Measurements from ENCODE around the gene RPL29.

Gene RPL29

DNA sequence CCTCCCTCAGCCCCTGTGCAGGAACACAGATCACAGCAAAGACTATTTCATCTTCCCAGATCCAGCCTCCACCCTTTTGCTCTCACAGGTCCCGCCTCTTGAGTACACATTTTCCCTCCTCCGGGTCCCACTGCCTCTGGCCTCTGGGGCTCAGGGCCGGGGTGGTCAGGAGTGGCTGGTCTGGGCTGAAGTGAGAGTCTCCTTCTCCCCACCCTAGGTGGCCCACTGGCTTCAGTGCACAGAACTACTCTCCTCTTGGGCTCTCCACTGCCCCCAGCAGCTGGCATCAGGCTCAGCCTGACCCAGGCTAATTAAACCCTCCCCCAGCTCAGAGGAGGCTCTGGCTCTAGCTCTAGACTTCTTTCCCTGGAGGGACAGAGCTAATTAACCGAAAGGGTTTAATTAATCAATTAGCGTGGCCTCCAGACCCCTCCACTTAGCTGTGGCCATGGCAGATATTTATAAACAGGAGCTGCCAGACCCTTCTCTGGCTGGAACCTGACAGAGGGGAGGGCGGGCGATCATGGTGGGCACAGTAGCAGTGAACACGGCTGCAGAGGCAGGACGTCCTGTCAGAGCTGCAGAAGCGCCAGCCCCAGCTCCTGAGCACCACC is 45.5 kb upstream of the RPL29 start:
- Histone ChIP-seq H3K27ac (ENCODE audit: low read length, poor library complexity, severe bottlenecking) (no peak overlapping the region), H4K91ac (ENCODE audit: low read length) (peak overlapping the region; percentile 21), H3K9ac (ENCODE audit: low read length) (no peak overlapping the region), H2BK12ac (ENCODE audit: low read length in 2 of 2) (no peak overlapping the region), H3K27me3 (ENCODE audit: control insufficient read depth in 1 of 2, insufficient read depth in 1 of 2, low read length in 2 of 2) (peaks cover 0 to 8% of the 10 kb centered on the region in 2 experiments), H3K18ac (ENCODE audit: low read depth in 1 of 2, low read length in 2 of 2) (no peak overlapping the region), H2AFZ (ENCODE audit: low read depth, low read length) (no peak overlapping the region), H3K36me3 (ENCODE audit: control insufficient read depth in 1 of 2, insufficient read depth in 2 of 2, low read depth in 1 of 2, low read length in 2 of 2) (no peaks in the 10 kb centered on the region), H3K4me3 (ENCODE audit: insufficient read depth in 1 of 2, low read depth in 1 of 2, low read length in 2 of 2) (no peak overlapping the region), H3K4ac (ENCODE audit: low read depth in 1 of 2, low read length in 2 of 2) (no peak overlapping the region), H3K4me2 (ENCODE audit: low read length, poor library complexity, severe bottlenecking) (no peak overlapping the region), H3K4me1 (ENCODE audit: control insufficient read depth, insufficient read depth, low read depth, low read length) (peaks cover 26% of the 10 kb centered on the region), H2AK5ac (ENCODE audit: low read length, severe bottlenecking) (no peak overlapping the region), H2BK5ac (ENCODE audit: low read depth, low read length, poor library complexity, severe bottlenecking) (no peak overlapping the region), H3K14ac (ENCODE audit: low read length in 2 of 2) (no peak overlapping the region), H3K79me1 (replicated peaks; ENCODE audit: low read length, poor library complexity, severe bottlenecking) (no peaks in the 10 kb centered on the region), H3K9me3 (ENCODE audit: control insufficient read depth, low read length) (no peaks in the 10 kb centered on the region), H2BK15ac (ENCODE audit: low read depth, poor library complexity, severe bottlenecking) (peak overlapping the region; percentile 78), H2BK120ac (ENCODE audit: low read depth, low read length) (no peak overlapping the region), H3K23ac (ENCODE audit: low read length in 2 of 2) (no peak overlapping the region), H4K8ac (ENCODE audit: low read length) (no peak overlapping the region)
- WGBS: 80% methylated on average over 10 of the region's 10 CpGs
- no peak for DNase-seq

- H3K27ac ChIP-seq (ENCODE audit: low read length, poor library complexity, severe bottlenecking): no peak overlapping the region
- no peaks in the 10 kb centered on the region for H3K9me3 ChIP-seq (ENCODE audit: control insufficient read depth, low read length)
- peaks cover 20% of the 10 kb centered on the region for H3K4me1 ChIP-seq (ENCODE audit: control insufficient read depth, insufficient read depth, low read depth, low read length)
- H2BK15ac ChIP-seq (ENCODE audit: low read depth, poor library complexity, severe bottlenecking): no peak overlapping the region
- H2BK5ac ChIP-seq (ENCODE audit: low read depth, low read length, poor library complexity, severe bottlenecking): no peak overlapping the region
- no peak overlapping the region for H3K4me2 ChIP-seq (ENCODE audit: low read length, poor library complexity, severe bottlenecking)
- no peaks in the 10 kb centered on the region for H3K36me3 ChIP-seq (ENCODE audit: control insufficient read depth in 1 of 2, insufficient read depth in 2 of 2, low read depth in 1 of 2, low read length in 2 of 2)
- H3K18ac ChIP-seq (ENCODE audit: low read depth in 1 of 2, low read length in 2 of 2): no peak overlapping the region
- no peak overlapping the region for H3K14ac ChIP-seq (ENCODE audit: low read length in 2 of 2)
- no peak overlapping the region for H3K4ac ChIP-seq (ENCODE audit: low read depth in 1 of 2, low read length in 2 of 2)
- peaks cover 0 to 8% of the 10 kb centered on the region in 2 experiments for H3K27me3 ChIP-seq (ENCODE audit: control insufficient read depth in 1 of 2, insufficient read depth in 1 of 2, low read length in 2 of 2)
- H3K79me1 ChIP-seq (replicated peaks; ENCODE audit: low read length, poor library complexity, severe bottlenecking): no peaks in the 10 kb centered on the region
- no peak overlapping the region for H3K9ac ChIP-seq (ENCODE audit: low read length)
- no peak for DNase-seq
- no peak overlapping the region for H2AK5ac ChIP-seq (ENCODE audit: low read length, severe bottlenecking)
- H3K4me3 ChIP-seq (ENCODE audit: insufficient read depth in 1 of 2, low read depth in 1 of 2, low read length in 2 of 2): no peak overlapping the region
- no peak overlapping the region for H4K91ac ChIP-seq (ENCODE audit: low read length)
- 91% methylated on average over 5 of the region's 8 CpGs for WGBS
- H2BK120ac ChIP-seq (ENCODE audit: low read depth, low read length): no peak overlapping the region
- H2BK12ac ChIP-seq (ENCODE audit: low read length in 2 of 2): no peak overlapping the region
- H2AFZ ChIP-seq (ENCODE audit: low read depth, low read length): no peak overlapping the region
- no peak overlapping the region for H3K23ac ChIP-seq (ENCODE audit: low read length in 2 of 2)
- no peak overlapping the region for H4K8ac ChIP-seq (ENCODE audit: low read length)
Measured at GRCh38 chr3:52040600-52040999, 44.9 kb upstream of the RPL29 start.

DNA sequence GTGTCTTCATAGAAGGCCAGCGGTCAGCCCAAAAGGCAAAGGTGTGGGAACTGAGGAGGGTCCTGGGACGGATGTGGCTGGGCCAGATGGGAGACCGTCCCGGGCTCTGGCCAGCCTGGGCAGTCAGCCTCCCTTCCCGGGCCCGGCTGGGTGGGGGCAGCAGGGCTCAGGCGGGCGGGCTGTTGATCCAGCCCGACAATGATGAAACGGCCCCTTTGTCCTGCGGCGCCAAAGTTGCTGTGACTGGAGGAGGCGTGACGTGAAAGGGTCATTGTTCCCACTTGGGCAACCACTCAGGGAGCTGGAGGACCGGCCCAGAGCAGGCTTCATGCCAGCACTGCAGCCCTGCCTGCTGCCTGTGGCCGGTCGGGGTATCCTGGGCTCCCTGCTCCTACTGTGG is 44.2 kb upstream of the RPL29 start:
- WGBS: 90% methylated on average over 15 of the region's 17 CpGs
- no peak overlapping the region for H3K18ac ChIP-seq (ENCODE audit: low read depth in 1 of 2, low read length in 2 of 2)
- H3K23ac ChIP-seq (ENCODE audit: low read length in 2 of 2): no peak overlapping the region
- no peak overlapping the region for H3K14ac ChIP-seq (ENCODE audit: low read length in 2 of 2)
- no peak overlapping the region for H4K91ac ChIP-seq (ENCODE audit: low read length)
- no peak overlapping the region for H2AFZ ChIP-seq (ENCODE audit: low read depth, low read length)
- no peak overlapping the region for H2BK120ac ChIP-seq (ENCODE audit: low read depth, low read length)
- no peak overlapping the region for H3K27ac ChIP-seq (ENCODE audit: low read length, poor library complexity, severe bottlenecking)
- H3K4me2 ChIP-seq (ENCODE audit: low read length, poor library complexity, severe bottlenecking): no peak overlapping the region
- H3K27me3 ChIP-seq (ENCODE audit: control insufficient read depth in 1 of 2, insufficient read depth in 1 of 2, low read length in 2 of 2): peaks cover 0 to 8% of the 10 kb centered on the region in 2 experiments
- H3K79me1 ChIP-seq (replicated peaks; ENCODE audit: low read length, poor library complexity, severe bottlenecking): no peaks in the 10 kb centered on the region
- H2BK15ac ChIP-seq (ENCODE audit: low read depth, poor library complexity, severe bottlenecking): no peak overlapping the region
- H2AK5ac ChIP-seq (ENCODE audit: low read length, severe bottlenecking): no peak overlapping the region
- H3K36me3 ChIP-seq (ENCODE audit: control insufficient read depth in 1 of 2, insufficient read depth in 2 of 2, low read depth in 1 of 2, low read length in 2 of 2): no peaks in the 10 kb centered on the region
- DNase-seq: no peak
- H3K4me1 ChIP-seq (ENCODE audit: control insufficient read depth, insufficient read depth, low read depth, low read length): peaks cover 12% of the 10 kb centered on the region
- H3K9me3 ChIP-seq (ENCODE audit: control insufficient read depth, low read length): no peaks in the 10 kb centered on the region
- H4K8ac ChIP-seq (ENCODE audit: low read length): no peak overlapping the region
- H3K4me3 ChIP-seq (ENCODE audit: insufficient read depth in 1 of 2, low read depth in 1 of 2, low read length in 2 of 2): no peak overlapping the region
- H3K9ac ChIP-seq (ENCODE audit: low read length): no peak overlapping the region
- H3K4ac ChIP-seq (ENCODE audit: low read depth in 1 of 2, low read length in 2 of 2): no peak overlapping the region
- no peak overlapping the region for H2BK12ac ChIP-seq (ENCODE audit: low read length in 2 of 2)
- H2BK5ac ChIP-seq (ENCODE audit: low read depth, low read length, poor library complexity, severe bottlenecking): no peak overlapping the region

DNA sequence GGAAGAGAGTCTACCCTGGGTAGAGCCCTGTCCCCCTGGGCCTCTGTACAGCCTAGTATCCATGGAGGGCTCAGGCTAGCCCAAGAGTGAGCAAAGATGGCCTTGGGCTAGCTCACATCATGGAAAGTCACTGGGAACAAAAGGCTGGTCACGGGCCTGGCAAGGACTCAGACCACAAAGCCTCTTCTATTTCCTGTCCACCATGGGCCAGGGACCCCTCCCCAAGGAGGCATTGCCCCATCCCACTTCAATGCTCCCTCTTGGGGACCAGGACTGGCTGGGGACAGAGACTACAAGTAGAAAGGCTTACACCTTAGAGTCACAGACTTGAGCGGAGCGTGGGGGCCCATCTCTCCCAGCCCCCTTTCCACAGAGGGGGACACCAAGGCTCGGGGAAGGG is 43.7 kb upstream of the RPL29 start:
- H3K4me3 ChIP-seq (ENCODE audit: insufficient read depth in 1 of 2, low read depth in 1 of 2, low read length in 2 of 2): no peak overlapping the region
- H3K4ac ChIP-seq (ENCODE audit: low read depth in 1 of 2, low read length in 2 of 2): no peak overlapping the region
- no peak overlapping the region for H4K8ac ChIP-seq (ENCODE audit: low read length)
- H3K79me1 ChIP-seq (replicated peaks; ENCODE audit: low read length, poor library complexity, severe bottlenecking): no peaks in the 10 kb centered on the region
- peaks cover 10% of the 10 kb centered on the region for H3K4me1 ChIP-seq (ENCODE audit: control insufficient read depth, insufficient read depth, low read depth, low read length)
- no peak overlapping the region for H4K91ac ChIP-seq (ENCODE audit: low read length)
- no peaks in the 10 kb centered on the region for H3K9me3 ChIP-seq (ENCODE audit: control insufficient read depth, low read length)
- no peak overlapping the region for H2BK15ac ChIP-seq (ENCODE audit: low read depth, poor library complexity, severe bottlenecking)
- H3K14ac ChIP-seq (ENCODE audit: low read length in 2 of 2): no peak overlapping the region
- no peak overlapping the region for H2AK5ac ChIP-seq (ENCODE audit: low read length, severe bottlenecking)
- H2BK12ac ChIP-seq (ENCODE audit: low read length in 2 of 2): no peak overlapping the region
- no peak overlapping the region for H3K23ac ChIP-seq (ENCODE audit: low read length in 2 of 2)
- no peak overlapping the region for H3K18ac ChIP-seq (ENCODE audit: low read depth in 1 of 2, low read length in 2 of 2)
- H2AFZ ChIP-seq (ENCODE audit: low read depth, low read length): no peak overlapping the region
- no peak overlapping the region for H3K9ac ChIP-seq (ENCODE audit: low read length)
- H3K27ac ChIP-seq (ENCODE audit: low read length, poor library complexity, severe bottlenecking): no peak overlapping the region
- no peak for DNase-seq
- 84% methylated on average over 4 of the region's 4 CpGs for WGBS
- no peak overlapping the region for H2BK120ac ChIP-seq (ENCODE audit: low read depth, low read length)
- H3K27me3 ChIP-seq (ENCODE audit: control insufficient read depth in 1 of 2, insufficient read depth in 1 of 2, low read length in 2 of 2): peaks cover 0 to 8% of the 10 kb centered on the region in 2 experiments
- H2BK5ac ChIP-seq (ENCODE audit: low read depth, low read length, poor library complexity, severe bottlenecking): no peak overlapping the region
- H3K4me2 ChIP-seq (ENCODE audit: low read length, poor library complexity, severe bottlenecking): no peak overlapping the region
- no peaks in the 10 kb centered on the region for H3K36me3 ChIP-seq (ENCODE audit: control insufficient read depth in 1 of 2, insufficient read depth in 2 of 2, low read depth in 1 of 2, low read length in 2 of 2)
